SH-SY5Y (cell line): ENCODE results near the gene AJM1.

ENCODE experiments used
- GATA2 ChIP-seq: IDR thresholded peaks from 2 replicates; pipeline ENCODE4 v1.6.1; 2011; ENCODE audit warnings: mild to moderate bottlenecking, low read depth, low read length
- GATA3 ChIP-seq: IDR thresholded peaks from 2 replicates; pipeline ENCODE4 v1.6.1; 2011; ENCODE audit warnings: low read depth, mild to moderate bottlenecking, low read length, moderate library complexity

DNA sequence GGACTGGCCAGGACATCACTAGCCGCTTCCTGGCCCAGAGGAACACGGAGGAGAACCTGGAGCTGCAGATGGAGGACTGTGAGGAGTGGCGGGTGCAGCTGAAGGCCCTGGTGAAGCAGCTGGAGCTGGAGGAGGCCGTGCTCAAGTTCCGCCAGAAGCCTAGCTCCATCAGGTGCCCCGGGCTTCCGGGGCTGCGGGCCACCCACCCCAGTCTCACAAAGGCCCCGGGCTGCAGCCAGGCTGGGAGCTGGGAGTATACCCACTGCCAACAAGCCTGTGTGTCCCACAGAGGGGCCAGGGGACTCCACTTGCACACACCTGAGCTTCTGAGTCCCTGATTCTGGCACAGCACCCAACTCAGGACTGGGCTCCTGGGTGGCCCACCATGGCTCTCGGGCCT lies 36.2 kb upstream of the AJM1 start:
- no peak for TF ChIP-seq GATA3
- TF ChIP-seq GATA2, result no peak
